ENCODE results near the gene IQCM.

IQCM gene

GRCh38 chr4:149781150-149781549 is 34.5 kb downstream of the IQCM start:
- DNase-seq (ENCODE audit: low spot score): no peak

- no peak for DNase-seq (ENCODE audit: low spot score)
Observed at GRCh38 chr4:149768477-149768876, 47.2 kb downstream of the IQCM start.

DNA sequence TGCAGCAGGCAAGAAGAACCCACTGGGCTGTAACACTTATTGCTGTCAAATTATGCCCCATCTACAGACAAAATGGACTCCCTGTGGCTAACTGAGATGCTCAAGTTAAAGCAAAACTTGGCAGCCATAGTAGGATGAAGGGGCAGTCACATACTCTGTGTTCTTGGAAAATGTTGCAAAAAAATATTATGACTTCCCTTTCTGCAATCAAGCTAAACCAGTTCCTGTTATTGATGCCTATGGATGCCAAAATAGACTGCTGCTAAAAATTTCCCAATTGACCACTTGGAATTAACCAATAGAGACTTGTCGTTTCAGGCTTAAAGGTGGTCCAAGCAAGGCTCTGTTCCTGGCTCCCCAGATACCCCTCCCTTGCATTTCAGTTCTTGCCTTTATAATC is 49.5 kb downstream of the IQCM start:
- no peak for DNase-seq (ENCODE audit: low spot score)

- DNase-seq (ENCODE audit: low spot score): no peak
Observed at GRCh38 chr4:149765630-149766029, 50.0 kb downstream of the IQCM start.

DNA sequence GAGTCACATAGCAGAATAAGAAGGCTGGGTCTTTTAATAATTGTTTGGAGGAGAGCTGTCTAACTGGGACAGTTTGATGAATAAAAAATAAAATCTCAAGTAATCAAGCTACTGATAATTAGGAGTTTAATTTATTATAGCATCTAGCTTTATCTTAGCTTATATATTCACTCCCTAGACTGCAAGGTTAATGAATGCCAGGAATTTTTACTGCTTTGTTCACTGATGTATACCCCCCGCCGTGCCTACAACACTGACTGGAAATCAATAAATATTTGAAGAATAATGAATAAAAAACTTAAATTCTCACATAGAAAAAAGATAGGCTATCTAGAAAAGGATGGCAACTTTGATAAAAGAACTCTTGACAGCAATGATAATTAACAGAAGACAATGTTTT is 59.7 kb downstream of the IQCM start:
- DNase-seq (ENCODE audit: low spot score): no peak

GRCh38 chr4:149754526-149754925 is 61.1 kb downstream of the IQCM start:
- no peak for DNase-seq (ENCODE audit: low spot score)

DNA sequence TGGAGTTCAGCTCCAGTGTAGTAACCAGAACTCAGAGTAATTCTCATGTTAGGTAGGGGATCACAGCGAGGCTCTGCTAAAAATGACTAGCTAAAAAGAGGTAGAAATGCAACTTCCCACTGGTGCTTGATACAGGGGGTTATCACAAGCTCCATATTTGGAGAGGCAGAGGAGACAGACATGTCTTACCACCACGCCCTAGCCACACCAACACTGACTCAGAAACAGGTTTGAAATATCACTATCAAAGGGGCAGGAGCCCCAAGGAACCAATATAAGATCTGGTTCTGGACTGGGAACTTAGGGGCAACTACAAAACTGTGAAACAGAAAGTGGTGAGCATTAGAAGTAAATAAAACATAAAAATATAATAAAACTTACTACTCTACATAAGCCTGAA is 62.9 kb downstream of the IQCM start:
- DNase-seq (ENCODE audit: low spot score): no peak

GRCh38 chr4:149751174-149751573 is 64.5 kb downstream of the IQCM start:
- DNase-seq (ENCODE audit: low spot score): no peak

DNA sequence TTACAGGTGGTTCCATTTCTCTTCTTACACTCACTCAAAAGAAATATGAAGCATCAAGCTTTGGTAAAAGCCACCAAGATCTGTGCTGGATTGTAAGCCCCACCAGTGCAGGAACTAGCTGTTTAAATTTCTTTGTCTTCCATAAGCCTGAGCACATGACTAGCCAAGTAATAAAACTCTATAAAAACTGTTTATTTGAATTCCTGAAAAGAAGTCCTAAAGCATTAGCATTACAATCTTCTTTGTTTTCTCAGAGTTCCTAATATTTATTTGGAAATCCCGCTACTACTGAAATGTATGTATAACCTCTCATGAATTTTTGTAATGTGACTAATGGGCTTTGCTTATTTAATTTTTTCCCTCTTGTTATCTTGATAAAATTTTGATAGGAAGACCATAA is 65.9 kb downstream of the IQCM start:
- no peak for DNase-seq (ENCODE audit: low spot score)

GRCh38 chr4:149747646-149748045 is 68.0 kb downstream of the IQCM start:
- DNase-seq (ENCODE audit: low spot score): no peak

DNA sequence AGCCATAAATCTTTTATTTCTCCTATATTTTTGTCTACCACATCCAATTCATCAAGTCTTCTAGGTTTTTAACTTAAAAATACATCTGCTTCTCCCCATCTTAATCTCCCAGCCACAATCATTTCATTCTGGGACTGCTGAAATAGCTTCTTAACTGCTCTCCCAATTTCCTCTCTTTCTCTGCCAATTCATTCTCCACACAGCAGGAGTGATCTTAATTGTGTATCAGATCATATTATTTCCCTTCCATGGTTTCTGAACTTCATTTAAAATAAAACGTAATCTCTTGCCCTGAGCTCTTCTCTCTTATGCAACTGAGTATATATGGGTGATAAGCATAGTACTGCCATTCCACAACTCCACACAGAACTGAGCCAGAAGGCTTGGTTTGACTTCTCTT is 69.4 kb downstream of the IQCM start:
- no peak for DNase-seq (ENCODE audit: low spot score)

DNA sequence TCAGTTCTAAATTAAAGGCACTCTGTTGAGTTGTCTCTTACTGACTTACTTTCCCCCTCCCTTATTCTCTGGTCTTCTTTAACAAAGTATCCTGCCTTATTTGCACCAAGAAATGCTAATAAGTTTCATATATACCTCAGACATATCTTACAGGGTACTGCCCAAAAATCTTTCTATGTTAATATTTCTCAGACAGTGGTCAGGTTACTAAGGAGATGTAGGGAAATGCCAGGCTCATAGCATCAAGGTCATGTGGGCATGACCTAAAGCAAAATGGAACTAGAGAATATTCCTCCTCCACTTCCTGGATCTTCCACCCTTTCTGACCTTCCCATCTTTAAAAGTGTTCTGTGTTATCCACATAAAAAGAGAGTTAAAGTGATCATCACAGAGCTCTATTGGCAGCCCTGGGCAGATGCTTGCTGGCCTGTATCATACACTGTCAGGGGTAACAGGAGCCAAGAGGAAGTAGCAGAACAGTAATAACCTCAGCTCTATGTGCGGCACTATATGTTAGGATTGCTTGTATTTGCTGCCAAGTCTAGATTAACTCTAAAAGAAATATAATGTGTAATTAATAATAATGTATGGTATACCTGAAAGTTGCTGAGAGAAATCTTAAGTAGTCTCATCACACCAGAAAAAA is 74.3 kb downstream of the IQCM start:
- DNase-seq (ENCODE audit: low spot score): no peak

GRCh38 chr4:149738156-149738555 is 77.5 kb downstream of the IQCM start:
- DNase-seq (ENCODE audit: low spot score): no peak

DNA sequence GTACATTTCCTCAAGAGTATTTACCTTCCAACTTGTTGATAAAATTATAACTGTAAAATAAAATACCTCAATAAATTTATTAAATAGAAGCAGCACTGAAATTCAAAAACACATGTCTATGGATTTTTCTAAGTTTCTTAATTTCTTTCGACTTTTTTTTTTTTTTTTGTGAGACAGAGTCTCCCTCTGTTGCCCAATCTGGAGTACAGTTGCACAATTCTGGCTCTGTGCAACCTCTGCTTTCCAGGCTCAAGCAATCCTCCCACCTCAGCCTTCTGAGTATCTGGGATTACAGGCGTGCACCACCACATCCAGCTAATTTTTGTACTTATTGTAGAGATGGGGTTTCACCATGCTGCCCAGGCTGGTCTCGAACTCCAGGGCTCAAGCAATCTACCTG is 79.8 kb downstream of the IQCM start:
- DNase-seq (ENCODE audit: low spot score): no peak

- no peak for DNase-seq (ENCODE audit: low spot score)
Observed at GRCh38 chr4:149728444-149728843, 87.2 kb downstream of the IQCM start.

- no peak for DNase-seq (ENCODE audit: low spot score)
Observed at GRCh38 chr4:149727663-149728062, 88.0 kb downstream of the IQCM start.

DNA sequence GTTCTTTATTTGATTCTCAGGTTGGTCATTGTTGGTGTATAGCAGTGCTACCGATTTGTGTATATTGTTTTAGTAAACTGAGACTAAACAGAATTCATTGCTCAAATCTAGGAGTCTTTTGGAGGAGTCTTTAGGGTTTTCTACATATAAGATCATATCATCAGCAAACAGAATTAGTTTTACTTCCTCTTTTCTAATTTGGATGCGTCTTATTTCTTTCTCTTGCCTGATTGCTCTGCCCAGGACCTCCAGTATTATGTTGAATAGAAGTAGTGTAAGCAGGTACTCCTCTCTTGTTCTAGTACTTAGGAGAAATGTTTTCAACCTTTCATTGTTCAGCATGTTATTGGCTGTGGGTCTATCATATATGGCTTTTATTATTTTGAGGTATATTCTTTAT is 92.6 kb downstream of the IQCM start:
- DNase-seq (ENCODE audit: low spot score): no peak

DNA sequence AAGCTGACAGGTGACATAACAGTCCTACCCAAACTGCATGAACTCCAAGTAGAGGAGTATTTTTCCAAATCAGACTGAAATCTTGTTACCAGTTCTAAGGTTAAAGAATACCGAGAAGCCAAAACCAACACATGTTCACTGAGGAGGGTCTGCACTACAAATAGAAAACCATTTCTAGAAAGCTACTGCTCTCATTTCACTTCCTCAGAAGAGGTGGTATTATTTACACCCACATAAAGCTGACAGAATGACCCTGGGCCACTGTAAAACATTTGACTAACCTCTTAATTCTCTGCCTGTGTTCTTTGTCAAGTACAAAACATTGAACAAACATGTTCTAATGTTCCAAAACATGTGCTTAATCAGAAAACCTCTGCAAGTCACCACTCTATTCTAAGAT is 95.8 kb downstream of the IQCM start:
- DNase-seq (ENCODE audit: low spot score): no peak

GRCh38 chr4:149719357-149719756 is 96.3 kb downstream of the IQCM start:
- no peak for DNase-seq (ENCODE audit: low spot score)

DNA sequence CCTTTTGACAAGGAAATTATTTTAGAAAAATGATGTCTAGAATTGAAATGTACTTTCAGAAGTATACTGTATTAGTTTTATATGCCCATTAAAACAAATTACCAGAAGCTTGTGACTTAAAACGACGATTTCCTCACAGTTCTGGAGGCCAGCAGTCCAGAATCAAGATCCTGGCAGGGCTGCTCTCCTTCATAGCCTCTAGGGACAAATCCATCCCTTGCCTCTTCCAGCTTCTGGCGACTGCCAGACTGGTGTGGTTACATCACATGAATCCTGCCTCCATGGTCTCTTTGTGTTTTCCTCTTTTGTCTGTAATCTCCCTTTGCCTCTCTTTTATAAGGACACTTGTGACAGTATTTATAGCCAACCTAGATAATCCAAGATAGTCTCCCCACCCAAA is 97.1 kb downstream of the IQCM start:
- no peak for DNase-seq (ENCODE audit: low spot score)

DNA sequence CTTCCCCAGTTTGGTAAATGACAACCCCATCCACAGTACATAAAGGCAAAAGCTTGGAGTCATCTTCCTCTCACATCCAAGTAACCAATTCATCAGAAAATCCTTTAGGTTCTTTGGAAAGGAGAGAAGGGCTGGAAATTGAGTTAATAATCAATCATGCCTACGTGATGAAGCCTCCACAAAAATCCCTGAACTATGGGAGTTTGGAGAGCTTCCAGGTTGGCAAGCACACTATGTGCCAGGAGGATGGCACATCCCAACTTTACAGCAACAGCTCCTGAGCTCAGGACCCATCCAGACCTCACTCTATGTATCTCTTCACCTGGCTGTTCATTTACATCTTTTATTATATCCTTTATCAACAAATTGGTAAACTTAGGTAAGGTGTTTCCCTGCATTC is 98.9 kb downstream of the IQCM start:
- no peak for DNase-seq (ENCODE audit: low spot score)

- no peak for DNase-seq (ENCODE audit: low spot score)
Observed at GRCh38 chr4:149715822-149716585, 99.6 kb downstream of the IQCM start.

GRCh38 chr4:149713031-149713430 is 102.6 kb downstream of the IQCM start:
- DNase-seq (ENCODE audit: low spot score): no peak

Measured in CD4-positive, alpha-beta T cell treated with Interleukin-15 for 4 hours (primary cell).